ENCODE measurements around the gene UBR3.
A peak's percentile ranks its signal among the peaks of the same experiment; 100 is the strongest.
"Not testable (repeated sequence)": the region's sequence is repeated elsewhere in the genome, so short reads cannot be mapped to it uniquely, and the experiment has no call there.

UBR3 gene

DNA sequence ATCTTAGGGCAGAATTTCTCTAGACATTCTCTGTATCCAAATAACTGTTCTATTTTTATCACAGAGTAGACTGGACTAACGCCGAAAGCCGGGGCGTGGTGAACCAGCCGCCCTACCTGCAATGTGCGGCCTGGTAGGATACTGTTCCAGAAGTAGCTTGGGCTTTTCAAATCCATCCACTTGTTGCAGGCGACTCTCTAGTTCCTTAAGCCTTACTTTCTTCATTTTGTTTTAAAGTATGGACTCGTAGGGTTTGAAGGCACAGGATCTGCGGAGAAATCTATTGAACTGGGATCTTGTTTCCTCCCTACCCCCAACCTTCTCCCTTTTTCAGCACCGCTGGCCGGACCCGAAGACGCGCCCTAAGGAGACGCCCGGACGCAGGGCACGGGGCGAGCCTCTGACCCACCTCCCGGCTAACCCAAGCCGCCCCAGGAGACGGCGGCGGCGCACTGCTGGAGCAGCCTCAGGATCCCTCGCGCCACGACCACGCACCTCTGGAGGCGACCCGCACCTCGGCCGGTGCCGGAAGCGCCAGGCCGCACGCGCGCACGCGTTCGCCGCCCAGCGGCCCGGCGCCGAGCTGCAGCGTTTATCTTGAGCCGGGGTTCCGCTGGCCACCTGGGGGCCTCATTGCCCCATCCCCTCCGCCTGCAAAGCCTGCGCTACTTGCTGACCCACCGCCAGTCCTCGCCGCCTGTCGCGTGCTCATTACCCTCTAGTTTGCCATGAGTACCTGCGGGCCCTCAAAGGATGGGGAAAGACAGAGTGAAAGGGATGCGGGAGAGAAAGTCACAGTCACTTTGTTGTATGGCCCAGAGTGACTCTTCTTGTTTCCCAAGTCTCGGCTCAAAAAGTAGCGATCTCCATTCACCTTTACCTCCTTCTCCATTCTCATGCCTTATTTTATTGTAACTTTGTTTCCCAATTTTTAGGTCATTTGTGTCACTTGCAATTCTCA, 2.6 kb upstream of the UBR3 start, which contains the start of gene METTL5:
Gene METTL5, minus strand, starts transcription at position 533 of the 961 bp plus-strand sequence. Its CDS starts 308 bp downstream, at position 225.
- peak; percentile 89 for DNase-seq

DNA sequence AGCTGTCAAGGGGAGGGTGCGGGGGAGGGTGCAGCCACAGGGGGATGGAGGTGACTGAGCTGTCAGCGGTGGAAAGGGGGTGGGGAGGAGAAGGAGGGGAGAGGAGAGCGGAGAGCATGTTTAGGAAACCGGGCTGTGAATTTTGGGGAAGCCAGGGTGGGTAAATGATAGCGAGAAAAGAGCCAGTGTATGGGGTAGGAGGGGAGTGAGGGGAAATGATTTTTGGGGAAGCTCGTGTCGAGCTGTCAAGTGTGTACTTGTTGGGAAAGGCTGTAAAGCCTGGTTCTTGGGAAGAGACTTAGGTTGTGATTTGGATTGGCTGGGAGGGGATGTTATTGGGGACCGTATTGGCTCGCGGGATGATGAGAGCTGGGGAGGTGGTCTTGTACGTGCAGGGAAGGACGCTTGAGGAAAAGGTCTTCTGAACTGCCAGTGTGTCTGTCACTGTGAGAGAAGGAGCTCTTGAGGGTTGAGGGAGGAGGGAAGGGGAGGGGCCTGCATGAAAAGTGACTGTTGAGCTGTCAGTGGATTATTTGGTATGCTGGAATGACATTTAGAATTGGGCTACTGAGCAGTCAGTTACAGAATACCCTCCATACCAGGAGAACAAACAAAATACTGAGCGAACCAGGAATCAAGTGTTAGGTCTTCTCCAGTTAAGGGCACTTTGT, 1.0 kb downstream of the UBR3 start:
- peak; percentile 68 for DNase-seq

DNA sequence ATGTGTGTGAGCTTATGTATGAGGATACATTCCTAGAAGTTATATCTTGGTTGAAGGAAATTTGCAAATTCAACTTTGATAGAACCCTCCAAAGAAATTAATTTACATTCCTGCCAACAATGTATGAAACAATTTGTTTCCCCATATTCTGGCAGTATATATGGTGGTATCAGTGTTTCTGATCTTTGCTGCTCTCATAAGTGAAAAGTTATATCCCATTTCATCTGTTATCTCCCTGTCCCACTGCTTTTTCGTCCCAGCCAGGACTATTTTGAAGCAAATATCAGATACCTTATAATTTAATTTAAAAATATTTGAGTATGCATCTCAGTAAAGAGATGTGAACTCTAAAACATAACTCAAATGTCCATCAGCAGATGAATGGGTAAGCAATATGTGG, 7.1 kb downstream of the UBR3 start:
- no peak for DNase-seq

GRCh38 chr2:169838743-169839489, 11.7 kb downstream of the UBR3 start:
- DNase-seq = no peak

- DNase-seq = no peak
Observed at GRCh38 chr2:169839954-169840746, 12.9 kb downstream of the UBR3 start.

- no peak for DNase-seq
Observed at GRCh38 chr2:169840747-169841142, 13.5 kb downstream of the UBR3 start.

- not testable (repeated sequence) for DNase-seq
Observed at GRCh38 chr2:169841625-169842024, 14.4 kb downstream of the UBR3 start.

DNA sequence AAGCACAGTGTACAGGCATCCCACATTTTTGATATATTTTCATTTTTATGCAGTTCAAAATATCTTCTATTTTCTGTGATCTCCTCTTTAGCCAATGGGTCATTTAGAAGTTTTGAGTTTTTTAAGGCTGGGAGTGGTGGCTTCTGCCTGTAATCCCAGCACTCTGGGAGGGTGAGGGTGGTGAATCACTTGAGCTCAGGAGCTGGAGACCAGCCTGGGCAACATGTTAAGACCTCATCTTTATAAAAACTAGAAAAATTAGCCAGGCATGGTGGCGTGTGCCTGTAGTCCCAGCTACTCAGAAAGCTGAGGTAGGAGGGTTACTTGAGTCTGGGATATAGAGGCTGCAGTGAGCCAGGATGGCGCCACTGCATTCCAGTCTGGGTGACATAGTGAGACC, 17.8 kb downstream of the UBR3 start:
- DNase-seq = no peak

DNA sequence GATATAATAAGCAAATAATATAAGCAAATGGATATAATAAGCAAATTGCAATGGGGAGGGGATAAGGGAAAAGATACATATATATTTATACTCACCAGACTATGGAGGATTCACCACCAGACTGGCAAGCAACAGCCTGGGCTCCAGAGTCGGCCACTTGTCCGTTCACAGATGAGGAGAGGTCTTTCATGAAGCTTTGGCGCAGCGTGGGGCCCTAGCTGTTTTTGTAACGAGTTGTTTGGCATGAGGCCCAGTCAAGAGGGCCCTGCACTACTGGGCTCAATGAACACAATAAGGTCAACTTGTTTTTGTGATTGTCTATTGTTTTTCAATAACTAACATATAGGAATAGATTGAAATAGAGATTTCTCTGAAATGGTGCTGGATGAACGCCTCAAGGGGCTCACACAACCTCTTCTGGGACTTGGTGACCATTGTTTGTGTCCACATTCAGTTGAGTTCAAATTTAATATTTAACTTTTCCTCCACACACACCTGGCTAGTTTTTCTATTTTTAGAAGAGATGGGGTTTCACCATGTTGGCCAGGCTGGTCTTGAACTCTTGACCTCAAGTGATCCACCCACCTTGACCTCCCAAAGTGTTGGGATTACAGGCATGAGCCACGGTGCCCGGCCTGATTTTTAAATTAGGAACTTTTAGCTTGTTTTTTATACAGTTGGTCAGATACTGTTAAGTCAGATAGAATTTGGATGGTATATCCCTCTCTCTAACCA, 21.9 kb downstream of the UBR3 start:
- DNase-seq = peak; percentile 7

DNA sequence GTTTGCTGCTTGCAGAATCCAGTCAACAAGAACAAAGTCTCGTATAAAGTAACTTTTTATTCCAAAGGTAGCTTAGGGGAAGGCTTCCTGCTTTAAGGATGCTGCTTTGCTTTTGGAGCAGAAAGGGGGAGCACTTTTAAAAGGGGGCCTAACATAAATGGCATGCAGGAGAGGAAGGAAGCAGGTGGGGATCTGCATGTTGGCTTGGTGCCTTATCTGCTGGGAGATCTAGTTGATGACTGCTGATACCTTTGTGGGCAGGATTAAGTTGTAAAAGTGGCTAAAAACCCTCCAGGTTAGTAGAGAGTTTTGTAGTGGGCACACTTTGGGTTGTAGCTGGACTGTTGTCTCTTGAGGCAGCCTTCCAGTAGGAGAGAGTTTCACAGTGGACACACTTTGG, 22.5 kb downstream of the UBR3 start:
- no peak for DNase-seq

DNA sequence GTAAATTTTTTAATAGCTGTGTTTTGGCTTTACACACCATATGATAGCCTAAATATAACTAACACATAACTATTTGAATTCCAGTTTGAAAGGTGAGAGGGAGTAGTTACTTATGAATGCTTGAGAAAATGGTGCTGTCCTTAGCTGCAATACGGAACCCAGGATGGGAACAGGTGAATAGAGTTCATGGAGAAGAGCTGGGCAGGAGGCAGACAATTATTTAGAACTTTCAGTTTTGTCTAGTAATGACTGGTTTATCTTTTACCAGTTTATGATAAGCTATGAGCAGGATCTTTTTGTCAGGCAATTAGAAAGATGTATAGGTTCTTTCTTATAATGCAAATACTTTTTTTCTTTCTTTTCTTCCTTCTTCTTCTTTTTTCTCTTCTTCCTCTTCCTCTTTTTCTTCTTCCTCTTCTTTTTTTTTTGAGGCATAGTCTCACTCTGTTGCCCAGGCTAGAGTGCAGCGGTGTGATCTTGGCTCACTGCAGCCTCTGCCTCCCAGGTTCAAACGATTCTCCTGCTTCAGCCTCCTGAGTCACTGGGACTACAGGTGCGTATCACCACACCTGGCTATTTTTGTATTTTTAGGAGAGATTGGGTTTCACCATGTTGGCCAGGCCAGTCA, 25.9 kb downstream of the UBR3 start:
- DNase-seq = no peak

- not testable (repeated sequence) for DNase-seq
Observed at GRCh38 chr2:169855281-169856258, 28.3 kb downstream of the UBR3 start.

GRCh38 chr2:169859423-169859822, 32.2 kb downstream of the UBR3 start:
- no peak for DNase-seq

- DNase-seq = no peak
Observed at GRCh38 chr2:169860149-169860548, 32.9 kb downstream of the UBR3 start.

DNA sequence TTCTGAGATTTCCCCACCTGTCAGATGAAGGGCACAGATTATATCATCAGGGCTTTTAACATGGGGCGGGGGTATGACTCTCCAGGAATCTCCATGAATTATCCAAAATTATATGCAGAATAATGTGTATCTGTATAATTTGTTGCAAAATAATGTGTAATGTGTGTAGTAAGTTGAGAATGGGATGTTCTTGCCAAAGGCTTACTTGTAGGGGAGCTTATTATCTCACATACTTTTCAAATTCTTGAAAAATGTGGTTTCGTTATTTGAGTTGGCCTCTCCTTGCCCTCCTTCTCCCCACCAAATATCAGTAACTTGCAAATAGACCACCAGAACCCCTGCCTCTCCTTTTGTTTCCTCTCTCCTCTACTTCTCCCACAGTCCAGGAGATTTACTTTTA, 35.6 kb downstream of the UBR3 start:
- no peak for DNase-seq

DNA sequence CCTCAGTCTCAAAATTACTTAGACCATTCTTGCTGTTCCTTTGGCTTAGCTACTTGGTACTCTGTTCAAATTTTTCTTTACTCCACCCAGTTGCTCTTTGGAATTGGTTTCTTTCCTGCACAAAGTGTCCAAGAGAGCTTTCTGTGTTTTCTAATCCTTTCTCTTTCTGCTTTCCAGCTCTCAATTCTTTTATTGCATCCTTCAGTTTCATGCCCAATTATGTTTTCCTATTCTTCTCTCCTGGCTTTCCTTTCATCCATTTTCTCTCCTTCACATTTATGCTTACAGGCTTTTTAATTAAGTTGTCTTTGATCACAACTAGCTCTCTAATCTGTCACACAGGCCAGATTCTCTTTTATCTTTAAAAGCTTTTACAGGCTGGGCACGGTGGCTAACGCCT, 38.2 kb downstream of the UBR3 start:
- DNase-seq = no peak

DNA sequence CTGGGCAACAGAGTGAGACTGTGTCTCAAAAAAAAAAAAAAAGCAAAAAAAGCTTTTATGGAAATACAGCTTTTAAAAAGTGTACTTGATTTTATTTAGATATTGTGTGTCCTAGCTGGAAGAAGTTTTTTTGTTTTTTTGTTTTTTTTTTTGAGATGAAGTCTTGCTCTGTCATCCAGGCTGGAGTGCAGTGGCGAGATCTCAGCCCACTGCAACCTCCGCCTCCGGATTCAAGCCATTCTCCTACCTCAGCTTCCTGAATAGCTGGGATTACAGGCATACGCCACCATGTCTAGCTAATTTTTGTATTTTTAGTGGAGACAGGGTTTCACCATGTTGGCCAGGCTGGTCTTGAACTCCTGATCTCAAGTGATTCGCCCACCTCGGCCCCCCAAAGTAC, 39.0 kb downstream of the UBR3 start:
- not testable (repeated sequence) for DNase-seq

- no peak for DNase-seq
Observed at GRCh38 chr2:169867579-169867978, 40.3 kb downstream of the UBR3 start.

DNA sequence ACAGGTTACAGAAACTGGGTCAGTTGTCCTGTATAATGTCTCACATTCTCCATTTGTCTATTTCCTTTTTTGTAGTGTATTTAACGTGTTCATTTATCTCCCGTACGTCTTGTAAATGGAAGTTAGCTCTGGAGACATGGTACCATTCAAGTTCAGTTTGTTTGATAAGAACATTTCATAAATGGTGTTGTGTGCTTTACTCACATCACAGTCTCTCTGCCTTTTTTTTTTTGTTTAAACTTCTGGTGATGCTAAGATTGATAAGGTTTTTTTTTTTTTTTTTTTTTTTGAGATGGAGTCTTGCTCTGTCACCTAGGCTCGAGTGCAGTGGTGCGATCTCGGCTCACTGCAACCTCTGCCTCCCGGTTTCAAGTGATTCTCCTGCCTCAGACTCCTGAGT, 41.7 kb downstream of the UBR3 start:
- no peak for DNase-seq

- DNase-seq = not testable (repeated sequence)
Observed at GRCh38 chr2:169871369-169871768, 44.1 kb downstream of the UBR3 start.

Measured in RPMI8226 (cell line).